ENCODE measurements around the gene VAPB. TPM values are rescaled to one million over a fixed set of nuclear protein-coding genes. Genes with fewer than 3 reads are reported as not detected.

VAPB gene
- total and polyA plus RNA-seq, 2 of the 4 experiments (the other 2 are of a cell fraction): 9.1 to 26.0 TPM

DNA sequence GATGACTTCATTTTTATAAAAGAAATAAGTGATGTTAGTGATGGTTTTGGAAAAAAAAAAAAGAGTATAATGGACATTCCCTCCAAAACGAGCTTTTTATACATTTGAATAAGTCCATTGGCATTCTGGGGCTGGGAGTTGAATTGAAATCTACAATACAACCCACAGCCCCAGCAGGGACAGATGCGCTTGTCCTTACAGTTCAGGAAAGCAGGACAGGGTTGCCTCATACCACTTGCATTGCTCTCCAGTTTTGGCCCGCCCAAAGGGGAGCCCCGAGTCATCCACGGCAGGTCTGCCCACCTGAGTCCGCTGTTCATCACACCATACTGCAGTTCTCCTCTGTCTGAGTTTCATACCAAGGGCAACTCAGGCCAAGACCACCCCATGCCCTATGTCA lies 46.2 kb downstream of the VAPB start:
- no peak overlapping the region for H3K56ac ChIP-seq (ENCODE audit: extremely low read depth, insufficient read depth, low read length)
- 94% methylated on average over 3 of the region's 6 CpGs; no CpG with 5 or more reads in 1 of the 2 experiments for WGBS, 2 experiments (ENCODE audit: extremely low coverage in 2 of 2, insufficient read length in 1 of 2)
- intact Hi-C loops (cut with micrococcal nuclease): no loop called here
- no TSS peak for BruUV-seq (replicated peaks)
- no peak overlapping the region for H3K18ac ChIP-seq (ENCODE audit: low read depth, low read length)
- H3K4me1 ChIP-seq (ENCODE audit: control insufficient read depth, insufficient read depth, low read length): peaks cover 22% of the 10 kb centered on the region
- H2AK9ac ChIP-seq (replicated peaks; ENCODE audit: low read depth, low read length, poor library complexity): no peak overlapping the region
- dilution Hi-C loops (cut with HindIII; ENCODE audit: low sequenced_read_pairs, unreplicated experiment): no loop called here
- no peaks in the 10 kb centered on the region for H3K9me3 ChIP-seq (ENCODE audit: control insufficient read depth, insufficient read depth, low read length)
- peaks cover 59 to 90% of the 10 kb centered on the region in 2 experiments for H3K79me1 ChIP-seq (ENCODE audit: low read depth in 1 of 2, low read length in 2 of 2)
- peaks cover 62% of the 10 kb centered on the region for H4K20me1 ChIP-seq (ENCODE audit: insufficient read depth, low read length)
- no peak overlapping the region for H2BK5ac ChIP-seq (ENCODE audit: low read depth, low read length, poor library complexity, severe bottlenecking)
- ChIA-PET CTCF (no interaction called here), POLR2A (ENCODE audit: unreplicated experiment) (no interaction called here)
- H3K27me3 ChIP-seq (ENCODE audit: control insufficient read depth, insufficient read depth, low read length): no peaks in the 10 kb centered on the region
- H2AFZ ChIP-seq (replicated peaks; ENCODE audit: low read length, poor library complexity): no peak overlapping the region
- H2BK20ac ChIP-seq (ENCODE audit: low read depth, low read length): no peak overlapping the region
- peaks cover 38% of the 10 kb centered on the region for H3K9me1 ChIP-seq (ENCODE audit: insufficient read depth, low read length)
- no peak overlapping the region for H4K8ac ChIP-seq (ENCODE audit: low read depth in 2 of 2, low read length in 2 of 2)
- no peak overlapping the region for H3K4me2 ChIP-seq (ENCODE audit: low read depth, low read length)
- no peak overlapping the region for H3K23ac ChIP-seq (ENCODE audit: low read depth, low read length)
- no peak overlapping the region for H4K5ac ChIP-seq (ENCODE audit: low read depth, low read length)
- no peak overlapping the region for H3K4ac ChIP-seq (ENCODE audit: low read depth, low read length)
- no peak overlapping the region for H3K14ac ChIP-seq (replicated peaks; ENCODE audit: low read depth, low read length)
- in situ Hi-C loops (cut with MboI; ENCODE audit: low sequenced_read_pairs): loop anchor here (10.0 kb wide), 1 partner anchor 200 kb away; no protein-coding TSS in a partner anchor
- no peak overlapping the region for H2BK15ac ChIP-seq (ENCODE audit: low read depth, low read length)
- H3K9ac ChIP-seq (ENCODE audit: low read depth, low read length): no peak overlapping the region
- ATAC-seq (ENCODE audit: low read depth) (no peak), DNase-seq (no peak)
- H4K91ac ChIP-seq (ENCODE audit: insufficient read depth, low read depth, low read length): no peak overlapping the region
- H3K36me3 ChIP-seq (ENCODE audit: control insufficient read depth, insufficient read depth, low read length): peaks cover 20% of the 10 kb centered on the region
- H3K4me3 ChIP-seq (ENCODE audit: insufficient read depth, low read depth, low read length): no peak overlapping the region
- no peak overlapping the region for H3K27ac ChIP-seq (ENCODE audit: insufficient read depth, low read length)
- TF ChIP-seq RFX5 (IDR thresholded peaks at IDR 0.05; ENCODE audit: low read depth, low read length) (no peak), NFE2L2 (IDR thresholded peaks at IDR 0.05; ENCODE audit: low read depth, low read length) (no peak), CHD1 (IDR thresholded peaks at IDR 0.05; ENCODE audit: low read depth, low read length) (no peak), MAZ (IDR thresholded peaks at IDR 0.05; ENCODE audit: borderline replicate concordance, low read depth, low read length) (no peak), RCOR1 (IDR thresholded peaks at IDR 0.05; ENCODE audit: insufficient replicate concordance, low read length) (no peak), MAFK (IDR thresholded peaks at IDR 0.05; ENCODE audit: low read depth, low read length) (no peak), MXI1 (IDR thresholded peaks at IDR 0.05; ENCODE audit: borderline replicate concordance, low read depth, low read length) (no peak), BHLHE40 (IDR thresholded peaks at IDR 0.05; ENCODE audit: low read depth, low read length) (no peak), RAD21 (IDR thresholded peaks at IDR 0.05; ENCODE audit: low read length) (no peak), FOS (IDR thresholded peaks at IDR 0.05; ENCODE audit: low read depth, low read length) (no peak), CEBPB (IDR thresholded peaks at IDR 0.05; ENCODE audit: low read depth, low read length) (no peak)
- TF ChIP-seq, protein P1, sequence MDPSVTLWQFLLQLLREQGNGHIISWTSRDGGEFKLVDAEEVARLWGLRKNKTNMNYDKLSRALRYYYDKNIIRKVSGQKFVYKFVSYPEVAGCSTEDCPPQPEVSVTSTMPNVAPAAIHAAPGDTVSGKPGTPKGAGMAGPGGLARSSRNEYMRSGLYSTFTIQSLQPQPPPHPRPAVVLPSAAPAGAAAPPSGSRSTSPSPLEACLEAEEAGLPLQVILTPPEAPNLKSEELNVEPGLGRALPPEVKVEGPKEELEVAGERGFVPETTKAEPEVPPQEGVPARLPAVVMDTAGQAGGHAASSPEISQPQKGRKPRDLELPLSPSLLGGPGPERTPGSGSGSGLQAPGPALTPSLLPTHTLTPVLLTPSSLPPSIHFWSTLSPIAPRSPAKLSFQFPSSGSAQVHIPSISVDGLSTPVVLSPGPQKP (IDR thresholded peaks at IDR 0.05; ENCODE audit: borderline replicate concordance, low read depth, low read length): no peak
- TF ChIP-seq, protein P2, sequence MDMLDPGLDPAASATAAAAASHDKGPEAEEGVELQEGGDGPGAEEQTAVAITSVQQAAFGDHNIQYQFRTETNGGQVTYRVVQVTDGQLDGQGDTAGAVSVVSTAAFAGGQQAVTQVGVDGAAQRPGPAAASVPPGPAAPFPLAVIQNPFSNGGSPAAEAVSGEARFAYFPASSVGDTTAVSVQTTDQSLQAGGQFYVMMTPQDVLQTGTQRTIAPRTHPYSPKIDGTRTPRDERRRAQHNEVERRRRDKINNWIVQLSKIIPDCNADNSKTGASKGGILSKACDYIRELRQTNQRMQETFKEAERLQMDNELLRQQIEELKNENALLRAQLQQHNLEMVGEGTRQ (IDR thresholded peaks at IDR 0.05; ENCODE audit: low read depth, low read length): no peak
- TF ChIP-seq, protein P3, sequence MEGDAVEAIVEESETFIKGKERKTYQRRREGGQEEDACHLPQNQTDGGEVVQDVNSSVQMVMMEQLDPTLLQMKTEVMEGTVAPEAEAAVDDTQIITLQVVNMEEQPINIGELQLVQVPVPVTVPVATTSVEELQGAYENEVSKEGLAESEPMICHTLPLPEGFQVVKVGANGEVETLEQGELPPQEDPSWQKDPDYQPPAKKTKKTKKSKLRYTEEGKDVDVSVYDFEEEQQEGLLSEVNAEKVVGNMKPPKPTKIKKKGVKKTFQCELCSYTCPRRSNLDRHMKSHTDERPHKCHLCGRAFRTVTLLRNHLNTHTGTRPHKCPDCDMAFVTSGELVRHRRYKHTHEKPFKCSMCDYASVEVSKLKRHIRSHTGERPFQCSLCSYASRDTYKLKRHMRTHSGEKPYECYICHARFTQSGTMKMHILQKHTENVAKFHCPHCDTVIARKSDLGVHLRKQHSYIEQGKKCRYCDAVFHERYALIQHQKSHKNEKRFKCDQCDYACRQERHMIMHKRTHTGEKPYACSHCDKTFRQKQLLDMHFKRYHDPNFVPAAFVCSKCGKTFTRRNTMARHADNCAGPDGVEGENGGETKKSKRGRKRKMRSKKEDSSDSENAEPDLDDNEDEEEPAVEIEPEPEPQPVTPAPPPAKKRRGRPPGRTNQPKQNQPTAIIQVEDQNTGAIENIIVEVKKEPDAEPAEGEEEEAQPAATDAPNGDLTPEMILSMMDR (conservative IDR thresholded peaks at IDR 0.05; ENCODE audit: low read depth, low read length): no peak
- no peak overlapping the region for H2BK120ac ChIP-seq (ENCODE audit: low read depth, low read length)
- H2AK5ac ChIP-seq (ENCODE audit: low read depth, low read length): no peak overlapping the region

Measured in IMR-90 (cell line).